Measurements from ENCODE around the gene LRRC18.

DNA sequence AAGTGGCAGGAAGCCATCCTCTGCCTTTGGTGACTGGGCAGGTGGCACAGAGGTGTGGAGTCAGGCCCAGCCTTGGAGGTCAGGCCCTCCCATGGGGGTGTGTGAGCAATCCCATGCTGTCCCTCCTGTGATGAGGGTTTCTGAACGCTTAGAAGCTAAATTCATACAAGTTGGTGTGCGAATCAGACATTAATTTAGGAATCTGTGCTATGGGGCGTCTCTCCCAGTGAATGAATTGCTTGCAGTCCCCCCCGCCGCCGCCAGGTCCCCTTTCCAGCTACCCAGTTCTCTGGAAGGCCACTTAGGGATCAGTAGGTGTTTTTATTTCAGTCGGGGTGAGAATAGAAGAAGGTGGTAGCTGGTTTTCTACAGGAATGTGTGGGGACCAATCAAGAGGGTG lies 37.5 kb downstream of the LRRC18 start:
- TF ChIP-seq, protein P1, sequence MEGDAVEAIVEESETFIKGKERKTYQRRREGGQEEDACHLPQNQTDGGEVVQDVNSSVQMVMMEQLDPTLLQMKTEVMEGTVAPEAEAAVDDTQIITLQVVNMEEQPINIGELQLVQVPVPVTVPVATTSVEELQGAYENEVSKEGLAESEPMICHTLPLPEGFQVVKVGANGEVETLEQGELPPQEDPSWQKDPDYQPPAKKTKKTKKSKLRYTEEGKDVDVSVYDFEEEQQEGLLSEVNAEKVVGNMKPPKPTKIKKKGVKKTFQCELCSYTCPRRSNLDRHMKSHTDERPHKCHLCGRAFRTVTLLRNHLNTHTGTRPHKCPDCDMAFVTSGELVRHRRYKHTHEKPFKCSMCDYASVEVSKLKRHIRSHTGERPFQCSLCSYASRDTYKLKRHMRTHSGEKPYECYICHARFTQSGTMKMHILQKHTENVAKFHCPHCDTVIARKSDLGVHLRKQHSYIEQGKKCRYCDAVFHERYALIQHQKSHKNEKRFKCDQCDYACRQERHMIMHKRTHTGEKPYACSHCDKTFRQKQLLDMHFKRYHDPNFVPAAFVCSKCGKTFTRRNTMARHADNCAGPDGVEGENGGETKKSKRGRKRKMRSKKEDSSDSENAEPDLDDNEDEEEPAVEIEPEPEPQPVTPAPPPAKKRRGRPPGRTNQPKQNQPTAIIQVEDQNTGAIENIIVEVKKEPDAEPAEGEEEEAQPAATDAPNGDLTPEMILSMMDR (IDR thresholded peaks at IDR 0.05) = no peak
- TF ChIP-seq EP300 (IDR thresholded peaks at IDR 0.05) (no peak), POLR2AphosphoS5 (IDR thresholded peaks at IDR 0.05) (no peak), POLR2A (IDR thresholded peaks at IDR 0.05) (no peak)

Measured in sigmoid colon (tissue), 4 donors.